Measurements from ENCODE around the gene TRIM68. TPM values are rescaled to one million over a fixed set of nuclear protein-coding genes. Genes with fewer than 3 reads are reported as not detected.

The TRIM68 gene
- total RNA-seq, 1 experiment from 2014 or later: 4.9 TPM

DNA sequence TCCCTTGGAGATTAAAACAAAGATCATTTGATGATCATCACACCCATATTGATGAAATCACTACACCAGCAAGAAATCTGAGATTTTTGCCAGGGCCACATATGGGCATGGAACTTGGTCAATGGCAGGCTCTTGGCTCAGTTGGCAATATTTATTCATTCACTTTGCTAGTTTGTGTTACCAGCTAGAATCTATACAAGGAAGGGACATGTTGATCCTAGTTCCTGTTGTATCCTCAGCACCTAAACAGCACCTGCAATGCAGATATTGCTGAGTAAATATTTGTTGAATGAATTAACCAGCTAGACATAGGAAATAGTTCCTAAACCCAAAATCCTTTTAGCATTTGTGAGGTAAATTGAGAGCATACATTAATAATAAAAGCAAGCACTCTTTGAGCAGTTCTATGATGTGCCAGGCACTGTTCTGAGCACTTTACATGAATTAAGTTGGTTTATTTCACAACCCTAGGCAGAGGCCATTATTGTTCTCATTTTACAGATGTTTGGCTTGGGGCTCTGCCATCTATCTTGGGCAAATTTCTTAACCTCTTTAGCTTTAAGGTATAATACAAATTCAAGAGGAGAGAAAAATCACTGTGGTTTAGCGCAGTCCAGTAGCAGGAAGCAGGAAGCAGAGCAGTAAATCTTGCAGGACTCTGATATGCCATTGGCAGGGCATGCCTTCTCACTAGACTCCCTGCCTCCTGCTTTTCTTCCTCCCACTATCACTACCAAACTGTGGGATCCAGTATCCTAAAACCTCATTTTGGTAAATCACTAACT lies 1.6 kb downstream of the TRIM68 start:
- DNase-seq (ENCODE audit: low read depth): peak; percentile 14

DNA sequence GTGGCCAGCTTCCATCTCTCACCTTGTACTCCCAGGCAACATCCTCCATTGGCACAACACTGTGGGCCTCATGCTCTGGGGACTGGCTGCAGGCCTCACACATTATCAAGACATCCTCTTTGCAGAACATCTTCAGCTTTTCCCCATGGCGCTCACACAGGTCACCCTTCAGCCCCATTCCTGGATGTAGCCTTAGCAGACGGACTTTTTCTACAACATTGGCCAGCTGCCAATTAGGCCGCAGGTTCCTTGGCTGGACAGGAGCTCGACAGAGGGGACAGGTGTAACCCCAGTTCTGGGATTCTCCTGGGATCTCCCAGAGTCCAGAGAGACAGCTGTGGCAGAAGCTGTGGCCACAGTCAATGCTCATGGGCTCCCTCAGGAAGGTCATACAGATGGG lies 3.0 kb downstream of the TRIM68 start:
- no peak for DNase-seq (ENCODE audit: low read depth)

DNA sequence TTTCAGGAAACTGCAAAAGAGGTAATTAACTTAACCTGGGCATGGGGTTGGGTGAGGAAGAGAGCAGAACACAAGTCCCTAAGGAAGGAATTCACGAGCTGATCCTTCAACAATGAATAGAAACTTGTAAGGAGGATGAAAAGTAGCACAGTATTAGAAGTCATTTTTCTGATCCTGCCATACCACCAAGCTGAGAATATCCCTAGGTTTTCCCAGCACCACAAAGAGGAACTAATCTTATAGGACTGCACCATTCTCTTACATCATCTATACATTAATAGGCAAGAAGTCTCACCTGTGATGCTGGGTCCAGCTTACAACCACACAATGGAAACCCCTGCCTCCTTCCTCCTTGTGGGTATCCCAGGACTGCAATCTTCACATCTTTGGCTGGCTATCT lies 14.3 kb downstream of the TRIM68 start, which contains the start of gene OR52I1:
Gene OR52I1, plus strand, starts transcription at position 301 of the 400 bp plus-strand sequence. Its CDS starts 0 bp downstream, at position 301.
- no peak for DNase-seq (ENCODE audit: low read depth)

DNA sequence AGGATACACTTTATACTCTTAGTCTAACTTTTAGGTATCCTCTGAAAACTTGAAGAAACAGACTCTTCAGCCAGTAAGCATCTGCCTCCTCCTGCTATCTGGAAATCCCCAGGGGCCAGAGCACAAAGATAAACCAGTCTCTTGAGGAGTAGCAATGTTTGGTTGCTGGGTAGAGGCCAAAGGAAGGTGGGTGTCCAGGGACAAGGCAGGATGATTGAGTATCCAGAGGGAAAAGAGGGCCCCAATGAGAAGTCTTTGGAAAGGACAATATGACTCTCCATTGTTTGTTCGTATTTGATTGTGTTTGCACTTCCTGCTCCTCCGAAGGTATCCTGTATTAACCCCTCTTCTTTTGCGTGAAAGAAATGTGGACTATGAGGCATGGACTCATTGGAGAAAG lies 19.0 kb downstream of the TRIM68 start:
- DNase-seq (ENCODE audit: low read depth): no peak

DNA sequence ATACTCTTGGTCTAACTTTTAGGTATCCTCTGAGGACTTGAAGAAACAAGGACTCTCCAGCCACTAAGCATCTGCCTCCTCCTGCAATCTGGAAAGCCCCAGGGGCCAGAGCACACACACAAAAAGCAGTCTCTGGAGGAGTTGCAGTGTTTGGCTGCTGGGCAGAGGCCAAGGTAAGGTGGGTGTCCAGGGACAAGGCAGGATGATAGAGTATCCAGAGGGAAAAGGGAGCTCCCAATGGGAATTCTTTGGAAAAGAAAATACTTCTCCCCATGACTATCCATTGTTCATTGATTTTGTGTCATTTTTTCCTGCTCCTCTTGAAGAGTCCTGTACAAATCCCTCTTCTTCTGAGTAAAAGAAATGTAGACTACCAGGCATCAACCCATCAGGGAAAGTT lies 26.6 kb downstream of the TRIM68 start, which contains the start of gene OR52I2:
Gene OR52I2, plus strand, starts transcription at position 301 of the 400 bp plus-strand sequence.
- no peak for DNase-seq (ENCODE audit: low read depth)

DNA sequence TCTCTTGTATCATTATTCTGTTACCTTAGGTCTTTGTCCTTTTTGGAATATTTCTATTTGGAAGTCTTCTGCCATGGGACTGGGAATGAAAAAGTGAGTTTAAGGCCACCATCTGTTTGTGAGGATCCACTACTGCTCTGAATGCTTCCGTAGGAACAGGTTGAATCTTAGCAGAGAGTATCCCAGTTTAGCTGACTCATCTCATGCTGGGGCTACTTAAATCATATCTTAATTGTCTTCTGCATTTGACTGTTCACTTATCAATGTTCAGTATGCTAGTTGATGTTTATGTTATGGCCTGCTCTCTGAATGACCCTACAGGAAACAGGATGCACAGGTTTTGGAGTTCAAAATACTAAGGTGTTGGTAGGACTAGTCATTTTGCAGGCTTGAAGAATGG lies 27.9 kb downstream of the TRIM68 start:
- no peak for DNase-seq (ENCODE audit: low read depth)

DNA sequence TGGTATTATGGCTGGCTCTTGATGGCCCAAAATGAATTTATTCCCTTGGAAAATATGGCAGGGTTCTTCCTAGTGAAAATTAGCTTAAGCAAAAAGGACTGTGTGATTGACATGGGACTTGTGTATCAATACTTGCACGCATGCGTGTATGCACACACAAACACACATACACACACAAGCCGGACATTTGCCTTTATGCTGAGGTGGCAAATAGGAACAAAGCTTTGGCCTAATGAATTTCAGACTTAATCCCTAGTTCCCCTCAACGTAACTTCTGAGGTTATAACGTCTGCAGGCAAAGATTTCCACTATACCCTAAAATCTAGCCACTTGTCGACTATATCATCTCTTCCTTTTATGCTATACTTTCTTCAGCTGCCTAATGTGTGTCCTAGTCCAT lies 29.4 kb downstream of the TRIM68 start:
- no peak for DNase-seq (ENCODE audit: low read depth)

DNA sequence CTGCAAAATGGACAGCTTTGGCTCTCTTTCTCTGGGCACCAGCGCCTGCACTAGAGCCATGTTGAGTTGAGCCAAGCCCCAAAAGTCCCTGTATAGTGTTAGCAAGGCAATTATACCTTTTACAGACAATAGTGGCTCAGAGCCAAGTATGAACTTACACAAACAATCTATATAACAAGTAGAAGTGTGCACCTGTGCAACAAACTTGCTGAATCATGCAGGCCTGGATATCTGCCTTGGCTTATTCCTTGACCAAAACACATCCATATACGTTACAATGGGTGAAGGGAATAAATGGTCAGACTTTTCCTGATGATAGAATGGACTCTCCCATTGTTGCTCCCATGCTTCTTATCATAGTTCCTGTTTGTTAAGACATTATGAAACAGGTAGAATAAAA lies 30.3 kb downstream of the TRIM68 start:
- DNase-seq (ENCODE audit: low read depth): no peak

DNA sequence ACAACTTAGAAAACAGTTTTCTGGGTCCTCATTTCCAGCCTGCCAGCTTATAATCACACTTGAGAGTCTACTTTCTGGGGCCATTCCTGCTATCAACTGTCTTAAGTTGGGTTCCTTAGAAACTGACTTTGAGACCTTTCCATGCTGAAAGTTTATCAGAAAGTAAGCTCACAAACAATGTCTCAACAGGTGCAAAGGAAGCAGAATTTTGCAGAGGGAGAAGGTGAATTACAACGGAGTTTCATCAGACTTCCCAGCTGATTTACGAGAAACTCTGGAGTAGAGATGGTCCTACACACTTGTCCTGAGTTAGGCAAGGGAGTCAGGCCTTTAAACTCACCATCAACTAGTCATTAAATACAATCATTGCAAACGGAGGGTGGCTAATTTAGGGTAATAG lies 31.2 kb downstream of the TRIM68 start:
- no peak for DNase-seq (ENCODE audit: low read depth)

DNA sequence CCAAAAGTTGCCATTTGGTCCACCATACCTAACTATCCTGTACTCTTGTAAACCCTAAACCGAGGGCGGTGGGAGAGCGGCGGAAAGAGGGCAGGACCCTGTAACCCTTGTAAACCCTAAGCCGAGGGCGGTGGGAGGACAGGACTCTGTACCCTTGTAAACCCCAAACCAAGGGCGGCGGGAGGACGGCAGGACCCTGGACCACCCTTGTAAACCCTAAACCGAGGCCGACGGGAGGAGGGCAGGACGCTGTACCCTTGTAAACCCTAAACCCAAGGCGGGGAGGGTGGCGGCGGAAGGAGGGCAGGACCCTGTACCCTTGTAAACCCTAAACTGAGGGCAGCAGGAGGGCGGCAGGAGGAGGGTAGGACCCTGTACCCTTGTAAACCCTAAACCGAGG lies 39.0 kb downstream of the TRIM68 start:
- no peak for DNase-seq (ENCODE audit: low read depth)

DNA sequence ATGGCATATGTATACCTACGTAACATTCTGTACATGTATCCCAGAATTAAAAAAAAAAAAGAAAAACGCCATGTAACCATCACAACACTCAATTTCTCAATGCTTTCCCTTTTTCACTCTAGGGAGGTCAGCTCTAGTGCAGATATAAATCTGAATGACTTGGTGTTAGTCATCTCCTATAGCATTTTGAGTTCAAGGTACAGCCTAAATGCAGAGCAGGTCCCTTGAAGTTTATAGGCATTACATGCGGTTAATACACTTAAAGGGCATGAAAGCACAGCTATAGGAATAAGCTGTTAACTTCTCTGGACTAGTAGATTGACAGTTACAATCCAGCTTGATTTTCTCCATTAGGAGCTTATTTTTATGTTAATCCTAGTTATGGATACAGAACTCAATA lies 42.7 kb downstream of the TRIM68 start:
- DNase-seq (ENCODE audit: low read depth): no peak

DNA sequence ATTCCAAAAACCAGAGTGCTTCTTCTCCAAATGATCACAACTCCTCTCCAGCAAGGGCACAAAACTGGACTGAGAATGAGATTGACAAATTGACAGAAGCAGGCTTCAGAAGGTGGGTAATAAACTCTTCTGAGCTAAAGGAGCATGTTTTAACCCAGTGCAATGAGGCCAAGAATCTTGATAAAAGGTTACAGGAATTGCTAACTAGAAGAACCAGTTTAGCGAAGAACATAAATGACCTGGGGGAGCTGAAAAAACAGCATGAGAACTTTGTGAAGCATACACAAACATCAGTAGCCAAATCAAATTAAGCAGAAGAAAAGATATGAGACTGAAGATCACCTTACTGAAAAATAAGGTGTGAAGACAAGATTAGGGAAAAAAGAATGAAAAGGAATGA lies 47.6 kb downstream of the TRIM68 start:
- no peak for DNase-seq (ENCODE audit: low read depth)

DNA sequence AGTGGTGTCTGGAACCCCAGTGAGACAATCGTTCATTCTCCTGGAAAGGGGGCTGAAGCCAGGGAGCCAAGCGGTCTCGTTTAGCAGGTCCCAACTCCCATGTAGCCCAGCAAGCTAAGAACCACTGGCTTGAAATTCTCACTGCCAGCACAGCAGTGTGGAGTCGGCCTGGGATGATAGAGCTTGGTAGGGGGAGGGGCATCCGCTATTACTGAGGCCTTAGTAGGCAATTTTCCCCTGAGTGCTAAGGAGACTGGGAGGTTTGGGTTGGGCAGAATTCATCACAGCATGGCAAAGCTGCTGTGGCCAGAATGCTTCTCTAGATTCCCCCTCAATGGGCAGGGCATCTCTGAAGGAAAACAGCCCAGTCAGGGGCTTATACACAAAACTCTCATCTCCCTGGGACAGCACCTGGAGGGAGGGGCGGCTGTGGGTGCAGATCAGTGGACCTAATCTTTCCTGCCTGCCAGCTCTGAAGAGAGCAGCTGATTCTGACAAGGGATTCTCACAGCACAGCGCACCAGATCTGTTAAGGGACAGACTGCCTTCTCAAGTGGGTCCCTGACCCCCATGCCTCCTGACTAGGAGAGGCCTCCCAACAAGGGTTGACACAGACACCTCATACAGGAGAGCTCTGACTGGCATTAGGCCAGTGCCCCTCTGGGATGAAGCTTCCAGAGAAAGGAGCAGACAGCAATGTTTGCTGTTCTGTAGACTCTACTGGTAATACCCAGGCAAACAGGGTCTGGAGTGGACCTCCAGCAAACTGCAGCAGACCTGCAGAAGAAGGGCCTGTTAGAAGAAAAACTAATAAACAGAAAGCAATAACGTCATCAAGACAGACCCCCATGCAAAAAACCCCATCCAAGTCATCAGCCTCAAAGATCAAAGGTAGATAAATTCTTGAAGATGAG lies 48.2 kb downstream of the TRIM68 start:
- no peak for DNase-seq (ENCODE audit: low read depth)

DNA sequence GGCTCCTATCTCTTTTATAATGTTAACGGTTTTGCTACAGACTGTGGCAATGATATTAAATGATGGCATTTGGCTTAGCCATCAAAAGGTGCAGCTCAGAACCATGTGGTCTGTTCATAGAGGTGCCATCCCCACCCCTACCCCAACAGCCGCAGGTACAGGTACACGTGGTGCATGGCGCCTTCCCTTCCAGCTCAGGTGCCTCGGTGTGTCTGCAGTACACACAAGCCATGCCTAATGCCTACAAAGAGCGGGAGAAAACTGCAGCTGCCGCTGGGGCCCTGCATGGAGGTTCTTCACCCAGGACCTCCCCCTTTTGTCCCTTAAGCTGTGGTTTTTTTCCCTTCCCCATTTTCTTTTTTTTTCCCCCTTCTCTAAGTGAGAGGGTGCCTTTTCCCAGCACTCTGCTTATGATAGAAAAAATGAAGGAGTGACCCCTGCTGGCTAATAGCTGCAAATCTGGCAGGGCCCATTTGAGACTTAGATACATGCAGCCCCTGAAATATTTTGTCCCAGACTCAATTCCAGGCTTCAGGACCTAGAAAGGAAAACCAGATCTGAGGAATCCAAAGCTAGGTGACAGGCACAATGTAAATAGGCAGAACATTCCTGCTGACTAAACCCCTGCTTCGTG lies 56.6 kb downstream of the TRIM68 start:
- peak; percentile 5 for DNase-seq (ENCODE audit: low read depth)

Other genes starting within 250 kb of the TRIM68 start
- not detected in 2 replicates for gene OR52B4, start 239.8 kb downstream of the TRIM68 start, total RNA-seq (2014; rRNA removed; shearing (Covaris generic))
- 19.0 and 20.2 TPM in 2 replicates for gene TRIM21, start 214.5 kb downstream of the TRIM68 start, total RNA-seq (2014; rRNA removed; shearing (Covaris generic))
- not detected in 2 replicates for gene OR52K2, start 158.9 kb downstream of the TRIM68 start, total RNA-seq (2014; rRNA removed; shearing (Covaris generic))
- not detected in 2 replicates for gene OR52K1, start 125.6 kb downstream of the TRIM68 start, total RNA-seq (2014; rRNA removed; shearing (Covaris generic))
- gene OR52M1, start 63.0 kb downstream of the TRIM68 start, total RNA-seq (2014; rRNA removed; shearing (Covaris generic)): not detected in 2 replicates
- gene OR52I2, start 26.5 kb downstream of the TRIM68 start, total RNA-seq (2014; rRNA removed; shearing (Covaris generic)): not detected in 2 replicates
- gene OR52I1, start 14.2 kb downstream of the TRIM68 start, total RNA-seq (2014; rRNA removed; shearing (Covaris generic)): not detected in 2 replicates
- not detected in 2 replicates for gene OR51D1, start 29.2 kb upstream of the TRIM68 start, total RNA-seq (2014; rRNA removed; shearing (Covaris generic))
- not detected in 2 replicates for gene OR51E1, start 35.8 kb upstream of the TRIM68 start, total RNA-seq (2014; rRNA removed; shearing (Covaris generic))
- gene OR51E2, start 89.6 kb upstream of the TRIM68 start, total RNA-seq (2014; rRNA removed; shearing (Covaris generic)): not detected in 2 replicates
- not detected in 2 replicates for gene MMP26, start 96.6 kb upstream of the TRIM68 start, total RNA-seq (2014; rRNA removed; shearing (Covaris generic))
- not detected in 2 replicates for gene OR51F1, start 161.7 kb upstream of the TRIM68 start, total RNA-seq (2014; rRNA removed; shearing (Covaris generic))
- gene OR52R1, start 196.1 kb upstream of the TRIM68 start, total RNA-seq (2014; rRNA removed; shearing (Covaris generic)): not detected in 2 replicates
- gene OR51F2, start 213.1 kb upstream of the TRIM68 start, total RNA-seq (2014; rRNA removed; shearing (Covaris generic)): not detected in 2 replicates
- gene OR51S1, start 241.0 kb upstream of the TRIM68 start, total RNA-seq (2014; rRNA removed; shearing (Covaris generic)): not detected in 2 replicates